ENCODE data around the gene HHIPL2.
"Not testable (repeated sequence)": the region's sequence is repeated elsewhere in the genome, so short reads cannot be mapped to it uniquely, and the experiment has no call there.

HHIPL2 gene

GRCh38 chr1:222521299-222522104 is 26.4 kb downstream of the HHIPL2 start:
- no peaks in the 10 kb centered on the region for H3K4me1 Mint-ChIP-seq
- H3K4me3 Mint-ChIP-seq, result no peak overlapping the region
- no peak for DNase-seq (ENCODE audit: low spot score in 2 of 2)
- ATAC-seq, result no peak
- H3K36me3 Mint-ChIP-seq, result no peaks in the 10 kb centered on the region
- no peak overlapping the region for H3K27ac Mint-ChIP-seq
- H3K9me3 Mint-ChIP-seq, result no peaks in the 10 kb centered on the region

- not testable (repeated sequence) for H3K36me3 Mint-ChIP-seq; DNase-seq (ENCODE audit: low spot score in 2 of 2); H3K27ac Mint-ChIP-seq; ATAC-seq; H3K4me1 Mint-ChIP-seq; H3K9me3 Mint-ChIP-seq; H3K4me3 Mint-ChIP-seq
Observed at GRCh38 chr1:222489496-222489895, 58.4 kb downstream of the HHIPL2 start.

GRCh38 chr1:222487774-222488173 is 60.1 kb downstream of the HHIPL2 start:
- not testable (repeated sequence) for DNase-seq (ENCODE audit: low spot score in 2 of 2); H3K36me3 Mint-ChIP-seq; H3K9me3 Mint-ChIP-seq; ATAC-seq; H3K4me1 Mint-ChIP-seq; H3K4me3 Mint-ChIP-seq; H3K27ac Mint-ChIP-seq

GRCh38 chr1:222484005-222484404 is 63.9 kb downstream of the HHIPL2 start:
- not testable (repeated sequence) for H3K4me3 Mint-ChIP-seq; H3K27ac Mint-ChIP-seq; ATAC-seq; DNase-seq (ENCODE audit: low spot score in 2 of 2); H3K9me3 Mint-ChIP-seq; H3K4me1 Mint-ChIP-seq; H3K36me3 Mint-ChIP-seq

DNA sequence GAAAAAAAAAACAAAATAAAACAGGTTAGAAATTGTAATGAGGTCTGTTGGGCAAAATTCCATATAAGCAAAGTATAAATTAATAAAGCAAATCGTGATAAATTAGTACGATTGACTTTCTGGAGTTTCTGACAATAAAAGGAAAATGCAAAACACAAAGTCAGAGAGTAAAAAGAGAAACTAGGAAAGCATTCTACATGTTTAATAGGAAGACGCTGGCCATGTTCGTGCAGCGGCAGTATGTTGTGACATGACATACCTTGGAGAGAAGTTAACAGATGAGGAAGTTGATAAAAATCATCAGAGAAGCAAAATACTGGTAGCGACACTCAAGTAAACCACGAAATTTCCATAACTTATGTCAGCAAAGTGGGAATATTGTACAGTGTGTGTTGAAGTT is 68.3 kb downstream of the HHIPL2 start:
- H3K4me1 Mint-ChIP-seq; ATAC-seq; H3K27ac Mint-ChIP-seq; H3K9me3 Mint-ChIP-seq; DNase-seq (ENCODE audit: low spot score in 2 of 2); H3K4me3 Mint-ChIP-seq; H3K36me3 Mint-ChIP-seq: not testable (repeated sequence)

GRCh38 chr1:222476436-222476835 is 71.5 kb downstream of the HHIPL2 start:
- H3K4me3 Mint-ChIP-seq; H3K36me3 Mint-ChIP-seq; H3K4me1 Mint-ChIP-seq; H3K27ac Mint-ChIP-seq; ATAC-seq; DNase-seq (ENCODE audit: low spot score in 2 of 2); H3K9me3 Mint-ChIP-seq: not testable (repeated sequence)

- not testable (repeated sequence) for H3K36me3 Mint-ChIP-seq; ATAC-seq; H3K4me3 Mint-ChIP-seq; H3K4me1 Mint-ChIP-seq; DNase-seq (ENCODE audit: low spot score in 2 of 2); H3K9me3 Mint-ChIP-seq
- peak overlapping the region; percentile 40 for H3K27ac Mint-ChIP-seq
Observed at GRCh38 chr1:222473717-222474116, 74.2 kb downstream of the HHIPL2 start.

- H3K36me3 Mint-ChIP-seq; H3K9me3 Mint-ChIP-seq; H3K27ac Mint-ChIP-seq; H3K4me1 Mint-ChIP-seq; H3K4me3 Mint-ChIP-seq; ATAC-seq; DNase-seq (ENCODE audit: low spot score in 2 of 2): not testable (repeated sequence)
Observed at GRCh38 chr1:222472776-222473540, 74.9 kb downstream of the HHIPL2 start.
